ENCODE results near the gene KIAA1328. TPM values are rescaled to one million over a fixed set of nuclear protein-coding genes. Genes with fewer than 3 reads are reported as not detected.
A peak's percentile ranks its signal among the peaks of the same experiment; 100 is the strongest.

The KIAA1328 gene
- total and polyA plus RNA-seq, 5 donors = 2.6 to 9.7 (median 7.5) TPM

DNA sequence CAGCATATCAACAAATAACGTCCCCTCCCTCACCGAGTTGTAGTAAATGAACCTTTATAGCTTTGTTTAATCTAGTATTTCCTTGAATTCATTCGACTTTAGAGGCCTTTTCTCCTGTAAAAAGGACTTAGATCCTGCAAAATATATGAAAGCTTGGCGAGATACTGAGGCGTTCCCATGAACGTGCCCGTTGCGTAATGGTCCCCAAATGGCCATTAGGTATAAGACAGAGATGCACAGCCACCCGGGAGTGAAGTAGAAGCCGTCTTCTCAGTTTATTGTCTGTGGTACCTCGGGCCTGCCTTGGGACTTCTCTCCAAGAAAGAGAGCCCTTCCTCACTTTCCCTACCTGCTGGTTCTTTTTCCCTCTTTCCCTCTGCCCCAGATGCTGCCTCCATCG, 426.0 kb downstream of the KIAA1328 start:
- no peak overlapping the region for H3K27ac ChIP-seq (ENCODE audit: low read length)
- WGBS = 74% methylated on average over 12 of the region's 12 CpGs
- H3K27me3 ChIP-seq (ENCODE audit: control insufficient read depth, insufficient read depth) = no peaks in the 10 kb centered on the region
- DNase-seq (no peak), ATAC-seq (no peak)
- H3K9me3 ChIP-seq (ENCODE audit: control insufficient read depth, low read length) = no peaks in the 10 kb centered on the region
- intact Hi-C loops (cut with DNase I) = no loop called here
- no peak overlapping the region for H3K4me3 ChIP-seq (ENCODE audit: low read length)
- no peaks in the 10 kb centered on the region for H3K4me1 ChIP-seq (ENCODE audit: control insufficient read depth, insufficient read depth, low read length)

DNA sequence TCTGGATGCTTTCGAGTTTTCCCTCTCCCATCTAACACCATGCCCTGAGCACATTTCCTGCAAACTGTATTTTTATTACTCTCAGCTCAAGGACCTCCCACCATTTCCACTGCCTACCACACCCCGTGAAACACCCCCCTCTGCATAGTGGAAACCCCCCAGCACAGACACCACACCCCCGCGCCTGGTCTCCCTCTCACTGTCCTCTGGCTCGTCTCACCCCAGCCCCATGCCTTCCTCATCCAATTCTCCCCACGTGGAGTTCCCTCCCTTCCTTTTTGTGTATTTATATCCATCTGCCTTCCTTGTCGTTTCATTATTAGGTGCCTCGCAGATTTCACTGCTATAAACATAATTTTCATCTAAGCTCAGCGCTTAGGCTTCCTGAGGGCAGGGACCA, 429.2 kb downstream of the KIAA1328 start:
- Histone ChIP-seq H3K4me1 (ENCODE audit: control insufficient read depth, insufficient read depth, low read length) (no peaks in the 10 kb centered on the region), H3K4me3 (ENCODE audit: low read length) (no peak overlapping the region), H3K9me3 (ENCODE audit: control insufficient read depth, low read length) (no peaks in the 10 kb centered on the region), H3K27me3 (ENCODE audit: control insufficient read depth, insufficient read depth) (no peaks in the 10 kb centered on the region), H3K27ac (ENCODE audit: low read length) (no peak overlapping the region)
- intact Hi-C loops (cut with DNase I) = no loop called here
- ATAC-seq = no peak
- DNase-seq = no peak
- 35% methylated on average over 9 of the region's 9 CpGs for WGBS

DNA sequence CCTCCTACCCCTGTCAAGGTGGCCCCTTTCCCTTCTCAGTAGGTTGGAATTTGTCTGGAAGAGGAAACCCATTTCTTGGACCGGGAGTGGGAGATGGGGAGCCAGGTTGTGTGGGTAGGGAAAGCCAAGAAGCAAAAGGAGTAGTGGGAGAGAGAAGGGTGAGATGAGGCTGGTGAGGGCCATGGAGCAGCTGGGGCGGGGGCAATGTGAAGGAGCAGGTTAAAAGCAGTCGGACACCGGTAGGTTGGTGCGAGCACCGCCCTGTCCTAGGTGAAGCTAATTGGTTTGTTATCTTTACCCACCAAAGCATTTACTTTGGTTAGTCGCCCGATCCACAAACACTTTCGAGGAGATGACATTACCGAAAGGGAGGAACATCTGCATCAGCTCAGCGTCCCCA, 429.9 kb downstream of the KIAA1328 start:
- ATAC-seq (no peak), DNase-seq (no peak)
- H3K27me3 ChIP-seq (ENCODE audit: control insufficient read depth, insufficient read depth) = no peaks in the 10 kb centered on the region
- 51% methylated on average over 11 of the region's 11 CpGs for whole genome bisulfite sequencing
- H3K4me3 ChIP-seq (ENCODE audit: low read length) = no peak overlapping the region
- no peak overlapping the region for H3K27ac ChIP-seq (ENCODE audit: low read length)
- H3K9me3 ChIP-seq (ENCODE audit: control insufficient read depth, low read length) = no peaks in the 10 kb centered on the region
- no peaks in the 10 kb centered on the region for H3K4me1 ChIP-seq (ENCODE audit: control insufficient read depth, insufficient read depth, low read length)
- intact Hi-C loops (cut with DNase I) = no loop called here

DNA sequence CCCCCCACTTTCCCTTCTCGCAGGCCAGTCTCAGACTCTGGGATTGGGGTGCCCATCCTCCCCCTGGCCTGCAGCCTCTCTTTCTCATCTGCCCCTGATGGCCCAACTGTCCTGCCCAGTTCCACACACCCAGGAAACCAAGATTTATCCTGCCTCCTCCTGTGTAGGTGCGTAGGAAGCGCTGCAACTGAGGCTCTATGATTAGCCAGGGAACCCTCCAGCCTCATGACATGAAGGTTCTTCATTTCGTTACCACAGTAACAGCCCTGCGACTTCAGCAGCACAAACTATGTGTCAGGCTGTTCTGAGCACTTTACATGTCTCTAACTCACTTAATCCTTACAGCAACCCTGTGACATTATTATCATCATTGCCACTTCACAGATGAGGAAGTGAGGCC, 430.8 kb downstream of the KIAA1328 start:
- ATAC-seq (no peak), DNase-seq (no peak)
- Histone ChIP-seq H3K27ac (ENCODE audit: low read length) (no peak overlapping the region), H3K27me3 (ENCODE audit: control insufficient read depth, insufficient read depth) (no peaks in the 10 kb centered on the region), H3K4me1 (ENCODE audit: control insufficient read depth, insufficient read depth, low read length) (no peaks in the 10 kb centered on the region), H3K9me3 (ENCODE audit: control insufficient read depth, low read length) (no peaks in the 10 kb centered on the region), H3K4me3 (ENCODE audit: low read length) (no peak overlapping the region)
- intact Hi-C loops (cut with DNase I) = no loop called here
- WGBS = 74% methylated on average over 5 of the region's 5 CpGs

DNA sequence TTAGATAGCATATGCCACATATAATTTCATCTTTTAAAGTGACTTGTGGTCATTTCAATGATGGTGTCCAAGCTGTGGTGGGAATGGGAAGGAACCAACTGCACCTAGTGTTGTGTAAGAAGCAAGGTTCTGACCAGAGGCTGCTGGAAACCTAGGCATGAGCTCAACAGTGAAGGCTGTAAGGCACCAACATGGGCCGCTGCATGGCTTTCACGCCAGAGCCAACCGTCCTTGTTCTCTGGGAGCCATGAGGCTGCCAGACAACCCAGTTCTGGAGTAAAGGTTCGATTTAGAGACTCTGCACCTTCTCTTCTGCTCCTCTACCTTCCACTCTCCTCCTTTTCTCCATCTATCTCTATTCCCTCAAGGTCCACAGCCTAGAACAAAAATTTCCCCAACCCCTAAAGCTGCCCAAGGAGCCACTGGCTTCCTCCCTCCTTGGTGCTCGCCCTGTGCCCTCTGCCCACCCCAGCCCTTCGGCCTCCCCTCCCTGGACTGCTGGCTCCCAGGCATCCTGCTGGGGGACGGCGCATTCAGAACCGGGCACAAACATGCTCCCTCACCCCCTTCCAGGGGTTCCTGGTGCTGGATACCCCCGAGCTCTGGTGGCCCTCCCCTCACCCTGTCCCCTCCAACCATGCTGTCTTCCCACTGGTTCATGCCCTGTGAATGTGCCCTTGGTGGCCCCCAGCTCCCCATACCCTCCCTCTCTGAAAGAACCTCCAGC, 431.6 kb downstream of the KIAA1328 start:
- no peak for ATAC-seq
- Histone ChIP-seq H3K4me3 (ENCODE audit: low read length) (no peak overlapping the region), H3K9me3 (ENCODE audit: control insufficient read depth, low read length) (no peaks in the 10 kb centered on the region), H3K4me1 (ENCODE audit: control insufficient read depth, insufficient read depth, low read length) (no peaks in the 10 kb centered on the region), H3K27me3 (ENCODE audit: control insufficient read depth, insufficient read depth) (no peaks in the 10 kb centered on the region), H3K27ac (ENCODE audit: low read length) (no peak overlapping the region)
- 72% methylated on average over 10 of the region's 10 CpGs for WGBS
- intact Hi-C loops (cut with DNase I) = no loop called here
- DNase-seq = no peak

DNA sequence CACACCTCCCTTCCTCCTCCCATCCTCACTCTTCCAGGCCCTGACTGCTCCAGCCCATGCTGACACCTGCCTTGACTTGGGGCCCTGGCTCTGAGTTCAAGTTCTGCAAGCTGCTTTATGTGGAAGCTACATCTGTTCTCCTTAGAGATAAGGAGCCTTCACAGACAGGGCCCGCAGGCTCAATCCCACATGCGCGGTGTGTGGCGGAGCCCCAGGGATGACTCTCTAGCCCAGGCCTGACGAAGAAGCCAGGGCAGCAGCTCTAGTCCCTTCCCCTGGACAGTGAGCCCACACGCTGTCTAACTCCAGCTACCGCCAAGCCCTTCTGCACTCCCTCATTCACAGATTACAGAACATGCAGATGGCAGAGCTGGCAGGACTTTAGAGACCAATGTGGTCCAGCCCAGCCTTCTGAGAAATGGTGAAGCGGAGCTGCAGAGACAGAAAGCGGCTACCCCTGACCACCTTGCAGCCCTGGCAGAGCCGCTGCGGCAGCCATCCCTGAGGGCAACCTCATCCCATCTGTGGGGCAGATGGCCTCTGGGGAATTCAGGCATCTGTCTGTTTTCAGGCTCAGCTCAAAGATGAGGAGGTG, 432.4 kb downstream of the KIAA1328 start:
- WGBS = 84% methylated on average over 11 of the region's 11 CpGs
- DNase-seq (no peak), ATAC-seq (no peak)

DNA sequence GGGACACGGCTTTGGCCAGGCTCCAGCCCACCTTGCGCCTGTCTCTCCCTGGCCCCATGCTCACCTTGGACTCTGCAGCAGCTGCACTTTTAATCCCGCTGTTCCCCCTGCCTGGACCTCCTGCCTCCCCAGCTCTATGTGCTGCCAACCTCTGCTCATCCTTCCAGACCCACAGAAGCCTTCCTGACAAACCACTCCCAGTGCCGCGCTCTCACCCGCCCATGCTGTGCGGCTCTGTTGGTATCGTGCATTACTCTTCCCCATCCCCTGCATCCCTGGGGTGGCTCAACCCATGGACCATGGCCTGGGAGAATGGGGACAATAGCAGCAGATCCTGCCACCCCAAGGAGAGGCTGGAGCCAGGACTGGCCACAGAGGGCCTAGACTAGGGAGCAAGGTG, 433.1 kb downstream of the KIAA1328 start:
- 89% methylated on average over 8 of the region's 8 CpGs for WGBS
- H3K4me3 ChIP-seq (ENCODE audit: low read length) = no peak overlapping the region
- intact Hi-C loops (cut with DNase I) = no loop called here
- no peak for ATAC-seq
- no peaks in the 10 kb centered on the region for H3K9me3 ChIP-seq (ENCODE audit: control insufficient read depth, low read length)
- no peak for DNase-seq
- no peaks in the 10 kb centered on the region for H3K27me3 ChIP-seq (ENCODE audit: control insufficient read depth, insufficient read depth)
- no peaks in the 10 kb centered on the region for H3K4me1 ChIP-seq (ENCODE audit: control insufficient read depth, insufficient read depth, low read length)
- H3K27ac ChIP-seq (ENCODE audit: low read length) = no peak overlapping the region

More for the DNA sequence above, 432.4 kb downstream of the KIAA1328 start:
- no peaks in the 10 kb centered on the region for H3K27me3 ChIP-seq (ENCODE audit: control insufficient read depth, insufficient read depth)
- no peak overlapping the region for H3K4me3 ChIP-seq (ENCODE audit: low read length)
- no peak overlapping the region for H3K27ac ChIP-seq (ENCODE audit: low read length)
- H3K4me1 ChIP-seq (ENCODE audit: control insufficient read depth, insufficient read depth, low read length) = no peaks in the 10 kb centered on the region
- no peaks in the 10 kb centered on the region for H3K9me3 ChIP-seq (ENCODE audit: control insufficient read depth, low read length)
- intact Hi-C loops (cut with DNase I) = no loop called here

DNA sequence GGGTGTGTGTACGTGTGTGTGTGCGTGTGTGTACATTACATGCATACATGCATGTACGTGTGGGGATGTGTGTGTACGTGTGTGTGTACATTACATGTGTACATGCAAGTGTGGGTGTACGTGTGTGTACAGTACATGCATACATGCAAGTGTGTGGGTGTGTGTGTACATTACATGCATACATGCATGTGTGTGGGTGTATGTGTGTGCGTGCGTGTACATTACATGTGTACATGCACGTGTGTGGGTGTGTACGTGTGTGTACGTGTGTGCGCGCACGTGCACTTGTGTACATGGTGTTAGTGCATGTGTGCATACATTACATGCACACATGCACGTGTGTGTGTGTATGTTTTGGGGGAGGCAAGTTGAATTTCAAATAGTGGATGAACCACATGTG, 436.0 kb downstream of the KIAA1328 start:
- DNase-seq = no peak
- no peak for ATAC-seq
- Histone ChIP-seq H3K4me1 (ENCODE audit: control insufficient read depth, insufficient read depth, low read length) (no peaks in the 10 kb centered on the region), H3K27ac (ENCODE audit: low read length) (no peak overlapping the region), H3K4me3 (ENCODE audit: low read length) (no peak overlapping the region), H3K9me3 (ENCODE audit: control insufficient read depth, low read length) (no peaks in the 10 kb centered on the region), H3K27me3 (ENCODE audit: control insufficient read depth, insufficient read depth) (no peaks in the 10 kb centered on the region)
- intact Hi-C loops (cut with DNase I) = no loop called here
- WGBS = 92% methylated on average over 14 of the region's 14 CpGs

DNA sequence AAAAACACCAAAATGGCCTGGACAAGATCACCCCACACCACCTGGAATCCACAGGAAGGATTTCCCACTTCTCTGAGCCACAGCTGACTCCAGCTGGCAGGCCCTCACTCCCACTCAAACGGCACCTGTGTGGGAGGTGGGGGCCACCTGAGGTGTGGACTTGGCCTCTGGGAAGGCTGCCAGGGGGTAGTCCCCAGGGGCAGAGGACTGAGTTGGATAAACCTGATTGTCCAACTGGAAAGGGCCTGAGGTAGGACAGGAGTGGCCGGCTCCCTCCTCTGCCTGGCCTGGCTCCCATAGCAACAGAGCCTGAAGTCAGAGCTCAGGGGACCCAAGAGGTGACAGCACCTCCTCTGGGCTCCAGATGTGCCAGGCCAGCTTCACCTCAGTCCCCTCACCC, 436.5 kb downstream of the KIAA1328 start:
- WGBS = 53% methylated on average over 2 of the region's 2 CpGs
- Histone ChIP-seq H3K27me3 (ENCODE audit: control insufficient read depth, insufficient read depth) (no peaks in the 10 kb centered on the region), H3K9me3 (ENCODE audit: control insufficient read depth, low read length) (no peaks in the 10 kb centered on the region), H3K27ac (ENCODE audit: low read length) (no peak overlapping the region), H3K4me3 (ENCODE audit: low read length) (no peak overlapping the region), H3K4me1 (ENCODE audit: control insufficient read depth, insufficient read depth, low read length) (no peaks in the 10 kb centered on the region)
- intact Hi-C loops (cut with DNase I) = no loop called here
- no peak for DNase-seq
- no peak for ATAC-seq

DNA sequence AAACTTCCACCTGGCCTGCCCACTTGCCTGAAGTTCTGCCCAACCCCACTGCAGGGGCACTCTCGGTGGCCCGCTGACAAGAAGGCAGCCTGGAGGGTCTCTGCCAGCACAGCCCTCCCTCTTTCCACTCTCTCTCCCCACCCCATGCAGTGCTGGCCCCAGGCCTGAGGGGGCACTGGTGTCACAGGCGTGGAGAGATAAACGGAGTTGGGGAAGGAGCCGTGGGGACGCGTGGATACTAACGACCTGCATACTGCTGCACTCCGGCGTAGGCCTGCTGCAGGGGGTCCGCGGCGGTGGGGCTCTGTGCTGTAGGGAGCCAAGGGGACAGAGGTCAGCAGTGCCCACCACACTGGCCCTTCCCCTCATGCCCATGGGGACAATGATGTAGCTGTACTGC, 437.4 kb downstream of the KIAA1328 start:
- 34% methylated on average over 13 of the region's 13 CpGs for WGBS
- Histone ChIP-seq H3K27me3 (ENCODE audit: control insufficient read depth, insufficient read depth) (no peaks in the 10 kb centered on the region), H3K4me3 (ENCODE audit: low read length) (no peak overlapping the region), H3K9me3 (ENCODE audit: control insufficient read depth, low read length) (no peaks in the 10 kb centered on the region), H3K4me1 (ENCODE audit: control insufficient read depth, insufficient read depth, low read length) (no peaks in the 10 kb centered on the region), H3K27ac (ENCODE audit: low read length) (no peak overlapping the region)
- DNase-seq (no peak), ATAC-seq (no peak)
- intact Hi-C loops (cut with DNase I) = no loop called here

DNA sequence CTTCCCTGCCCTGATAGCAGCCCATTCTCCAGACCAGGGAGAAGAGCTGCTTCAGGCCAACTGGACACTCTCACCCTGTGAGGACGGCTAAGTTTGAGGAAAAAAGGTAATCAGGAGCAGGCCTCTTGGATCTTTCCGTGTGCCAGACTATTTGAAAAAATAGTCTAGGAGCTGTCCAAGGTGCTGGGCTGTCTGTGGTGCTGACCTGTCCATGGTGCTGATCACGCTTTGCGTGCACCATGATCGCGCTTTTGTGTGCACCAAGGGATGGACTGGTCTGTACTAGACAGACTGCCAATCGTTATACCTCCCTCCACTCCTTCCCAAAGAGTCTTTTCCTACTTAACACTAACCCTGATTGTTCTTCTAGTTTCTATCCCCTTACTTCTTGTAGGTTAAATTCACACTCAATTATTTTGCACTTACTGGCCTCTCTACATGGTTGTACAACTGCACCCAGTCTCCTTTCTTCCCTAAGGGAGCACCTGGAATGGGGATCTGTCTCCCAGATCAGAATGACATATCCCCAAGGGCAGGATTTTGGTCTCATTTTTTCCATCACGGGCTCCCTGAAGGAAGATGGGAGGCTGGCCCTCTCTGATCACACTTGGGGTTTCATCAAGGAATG, 441.2 kb downstream of the KIAA1328 start:
- Histone ChIP-seq H3K9me3 (ENCODE audit: control insufficient read depth, low read length) (no peaks in the 10 kb centered on the region), H3K27me3 (ENCODE audit: control insufficient read depth, insufficient read depth) (no peaks in the 10 kb centered on the region), H3K27ac (ENCODE audit: low read length) (no peak overlapping the region), H3K4me1 (ENCODE audit: control insufficient read depth, insufficient read depth, low read length) (no peaks in the 10 kb centered on the region), H3K4me3 (ENCODE audit: low read length) (no peak overlapping the region)
- DNase-seq = peak in 2 of 3 donors; percentile 26 to 74
- intact Hi-C loops (cut with DNase I) = no loop called here
- ATAC-seq = peak in 1 of 2 donors; percentile 52
- 18% methylated on average over 8 of the region's 8 CpGs for whole genome bisulfite sequencing
